Gastrocnemius medialis (tissue), 4 donors: ENCODE results near the gene IGSF21. TPM values are rescaled to one million over a fixed set of nuclear protein-coding genes. Genes with fewer than 3 reads are reported as not detected.
"Not testable (repeated sequence)": the region's sequence is repeated elsewhere in the genome, so short reads cannot be mapped to it uniquely, and the experiment has no call there.

Experiments
- ATAC-seq, 2 donors: fragments of 150-250 bp; one replicate each; pipeline ENCODE4 v1.9.1; 2016
- DNase-seq, 2 donors: peaks; one replicate each; pipeline ENCODE4 v3.0.0-alpha.2; 2019
- H3K27ac ChIP-seq, 4 donors: fragments of 200-600 bp; sonication (generic); 1 replicate in 1 of 4; 2 replicates in 3 of 4; pipeline ENCODE4 v1.5.1; 2016 to 2018; ENCODE audit warnings: mild to moderate bottlenecking in 2 of 4, moderate library complexity in 1 of 4
- H3K27me3 ChIP-seq, 3 donors: fragments of 200-600 bp; sonication (generic) in 2 of 3; 1 replicate in 1 of 3; 2 replicates in 2 of 3; pipeline versions ENCODE4 v1.5.1 to v1.6.0; 2016 to 2019; ENCODE audit warnings: mild to moderate bottlenecking in 1 of 3, moderate library complexity in 1 of 3
- H3K36me3 ChIP-seq, 2 donors: fragments of 200-600 bp; sonication (generic) in 1 of 2; one replicate each; pipeline ENCODE4 v1.5.1; 2017 to 2018
- H3K4me1 ChIP-seq, 2 donors: fragments of 200-600 bp; sonication (generic) in 1 of 2; one replicate each; pipeline ENCODE4 v1.5.1; 2016 to 2017; ENCODE audit warnings: mild to moderate bottlenecking in 2 of 2
- H3K4me3 ChIP-seq, 4 donors: fragments of 200-600 bp; sonication (generic) in 3 of 4; 1 replicate in 1 of 4; 2 replicates in 3 of 4; pipeline ENCODE4 v1.5.1; 2016 to 2019; ENCODE audit warnings: mild to moderate bottlenecking in 2 of 4
- H3K9me3 ChIP-seq, 3 donors: fragments of 200-600 bp; sonication (generic) in 2 of 3; 1 replicate in 1 of 3; 2 replicates in 2 of 3; pipeline ENCODE4 v1.5.1; 2016 to 2019
- CTCF ChIP-seq, 5 experiments: fragments of 450-650 bp in 3 of 5; fragments of 200-600 bp in 2 of 5; sonication (generic) in 2 of 5; IDR thresholded peaks in 4 of 5; conservative IDR thresholded peaks in 1 of 5; 1 replicate in 4 of 5; 2 replicates in 1 of 5; pipeline ENCODE4 v1.5.1; 2016 to 2019; ENCODE audit warnings: antibody characterized with exemption in 5 of 5, mild to moderate bottlenecking in 3 of 5, moderate library complexity in 3 of 5
- POLR2A ChIP-seq, 2 donors: fragments of 450-650 bp; IDR thresholded peaks; one replicate each; pipeline ENCODE4 v1.6.1; 2017; ENCODE audit warnings: antibody characterized with exemption in 2 of 2, mild to moderate bottlenecking in 2 of 2, moderate library complexity in 2 of 2
- in situ Hi-C, 4 donors: fragments of 200-750 bp; cut with MboI; loops; one replicate each; pipeline versions ENCODE4 v1.15.0 to v1.8.0; 2017; ENCODE audit warnings: low sequenced_read_pairs in 4 of 4
- intact Hi-C: fragments of 100-400 bp; cut with DNase I; formaldehyde crosslinking; loops from one replicate; pipeline ENCODE4 v1.15.1; 2023; ENCODE audit warnings: low total_unique reads
- total RNA-seq, 4 donors: library from RNA; depleted of rRNA; stranded (reverse); fragments of >200 nt; gene quantifications; one replicate each; pipeline versions ENCODE4 v1.1.0 to v1.2.3, GENCODE V29; 2016

The IGSF21 gene
- total RNA-seq, 4 donors from 2014 or later = 0.32 to 0.66 (median 0.53) TPM

- no peak for DNase-seq
- no peak overlapping the region for H3K4me3 ChIP-seq
- H3K27me3 ChIP-seq = peaks cover 3 to 14% (median 4%) of the 10 kb centered on the region in 3 donors
- in situ Hi-C loops (no loop called here), intact Hi-C loops (no loop called here)
- H3K36me3 ChIP-seq = no peaks in the 10 kb centered on the region
- H3K4me1 ChIP-seq = no peaks in the 10 kb centered on the region
- H3K27ac ChIP-seq = no peak overlapping the region
- TF ChIP-seq POLR2A (IDR thresholded peaks at IDR 0.05) (no peak), CTCF (IDR thresholded peaks at IDR 0.05 in 4 of 5, conservative IDR thresholded peaks at IDR 0.05 in 1 of 5) (no peak)
- no peak for ATAC-seq
- no peaks in the 10 kb centered on the region for H3K9me3 ChIP-seq
These were observed 50.4 kb downstream of the IGSF21 start for GRCh38 chr1:18157968-18158367.

- no peak for TF ChIP-seq POLR2A (IDR thresholded peaks at IDR 0.05)
- in situ Hi-C loops (no loop called here), intact Hi-C loops (no loop called here)
- ATAC-seq (no peak), DNase-seq (no peak)
- Histone ChIP-seq H3K4me1 (no peaks in the 10 kb centered on the region), H3K9me3 (no peaks in the 10 kb centered on the region), H3K27ac (no peak overlapping the region), H3K36me3 (no peaks in the 10 kb centered on the region), H3K27me3 (peaks cover 3 to 14% (median 4%) of the 10 kb centered on the region in 3 donors), H3K4me3 (no peak overlapping the region)
These were observed 51.1 kb downstream of the IGSF21 start for GRCh38 chr1:18158714-18159113.

GRCh38 chr1:18160290-18160942 is 52.8 kb downstream of the IGSF21 start:
- peaks cover 3 to 14% (median 4%) of the 10 kb centered on the region in 3 donors for H3K27me3 ChIP-seq
- ATAC-seq = peak in 1 of 2 donors; percentile 21
- H3K27ac ChIP-seq = no peak overlapping the region
- no peaks in the 10 kb centered on the region for H3K36me3 ChIP-seq
- no peaks in the 10 kb centered on the region for H3K4me1 ChIP-seq
- no peak overlapping the region for H3K4me3 ChIP-seq
- peak; percentile 27 to 44 for DNase-seq
- TF ChIP-seq POLR2A (IDR thresholded peaks at IDR 0.05) (no peak), CTCF (IDR thresholded peaks at IDR 0.05 in 4 of 5, conservative IDR thresholded peaks at IDR 0.05 in 1 of 5) (no peak)
- no peaks in the 10 kb centered on the region for H3K9me3 ChIP-seq
- in situ Hi-C loops (no loop called here), intact Hi-C loops (no loop called here)

- Histone ChIP-seq H3K9me3 (no peaks in the 10 kb centered on the region), H3K27me3 (peaks cover 3 to 14% (median 4%) of the 10 kb centered on the region in 3 donors), H3K4me3 (no peak overlapping the region), H3K36me3 (no peaks in the 10 kb centered on the region), H3K4me1 (no peaks in the 10 kb centered on the region), H3K27ac (no peak overlapping the region)
- intact Hi-C loops = no loop called here
- DNase-seq (no peak), ATAC-seq (no peak)
- in situ Hi-C loops = no loop called here
- TF ChIP-seq CTCF (IDR thresholded peaks at IDR 0.05 in 4 of 5, conservative IDR thresholded peaks at IDR 0.05 in 1 of 5) (no peak), POLR2A (IDR thresholded peaks at IDR 0.05) (no peak)
These were observed 54.1 kb downstream of the IGSF21 start for GRCh38 chr1:18161690-18162089.

- H3K4me1 ChIP-seq, H3K27ac ChIP-seq: not testable (repeated sequence)
These were observed 58.0 kb downstream of the IGSF21 start for GRCh38 chr1:18165640-18166039.

GRCh38 chr1:18166341-18166740 is 58.7 kb downstream of the IGSF21 start:
- DNase-seq = no peak
- TF ChIP-seq POLR2A (IDR thresholded peaks at IDR 0.05) (no peak), CTCF (IDR thresholded peaks at IDR 0.05 in 4 of 5, conservative IDR thresholded peaks at IDR 0.05 in 1 of 5) (no peak)

More at GRCh38 chr1:18165640-18166039, 58.0 kb downstream of the IGSF21 start:
- ATAC-seq, intact Hi-C loops, H3K9me3 ChIP-seq, DNase-seq, in situ Hi-C loops, H3K36me3 ChIP-seq, H3K4me3 ChIP-seq: not testable (repeated sequence)
- peaks cover 0 to 13% (median 4%) of the 10 kb centered on the region in 3 donors for H3K27me3 ChIP-seq

More at GRCh38 chr1:18166341-18166740, 58.7 kb downstream of the IGSF21 start:
- peaks cover 0 to 16% (median 4%) of the 10 kb centered on the region in 3 donors for H3K27me3 ChIP-seq
- H3K4me1 ChIP-seq = no peaks in the 10 kb centered on the region
- intact Hi-C loops (no loop called here), in situ Hi-C loops (no loop called here)
- no peak overlapping the region for H3K27ac ChIP-seq
- H3K4me3 ChIP-seq = no peak overlapping the region
- no peaks in the 10 kb centered on the region for H3K36me3 ChIP-seq
- ATAC-seq = no peak
- H3K9me3 ChIP-seq = no peaks in the 10 kb centered on the region
